ENCODE measurements around the gene ESYT1. TPM values are rescaled to one million over a fixed set of nuclear protein-coding genes. Genes with fewer than 3 reads are reported as not detected.

Gene ESYT1
- total and polyA plus RNA-seq, 10 of the 15 experiments (the other 5 are each of a cell fraction or from before 2014, with no cell fraction given), result 47.5 to 120 (median 87.1) TPM

- TF ChIP-seq MEF2A (IDR thresholded peaks at IDR 0.05; ENCODE audit: insufficient read depth, low read depth, low read length) (no peak), ZZZ3 (IDR thresholded peaks at IDR 0.05; ENCODE audit: control insufficient read depth, insufficient read length, low read depth) (no peak), MEF2B (IDR thresholded peaks at IDR 0.05; ENCODE audit: partially characterized antibody, poor library complexity, severe bottlenecking) (no peak), TAF1 (IDR thresholded peaks at IDR 0.05; ENCODE audit: borderline replicate concordance, low read depth, low read length) (peak; percentile 86), NR2C2 (IDR thresholded peaks at IDR 0.05; ENCODE audit: borderline replicate concordance, control insufficient read depth, insufficient read length, low read depth) (no peak), TCF7 (IDR thresholded peaks at IDR 0.05; ENCODE audit: borderline replicate concordance) (no peak), IRF5 (IDR thresholded peaks at IDR 0.05; ENCODE audit: borderline replicate concordance) (no peak), YY1 (IDR thresholded peaks at IDR 0.05; ENCODE audit: low read depth, low read length) (peak; percentile 96), NFYA (IDR thresholded peaks at IDR 0.05; ENCODE audit: borderline replicate concordance, low read depth, low read length) (no peak), POU2F2 (IDR thresholded peaks at IDR 0.05; ENCODE audit: borderline replicate concordance, low read depth, low read length) (peak; percentile 62; the same call in 1 of the 3 replicates), CREM (IDR thresholded peaks at IDR 0.05; ENCODE audit: low read depth) (no peak), NKRF (conservative IDR thresholded peaks at IDR 0.05) (no peak), EZH2 (IDR thresholded peaks at IDR 0.05; ENCODE audit: borderline replicate concordance, control insufficient read depth, low read depth, low read length) (no peak), ZNF384 (IDR thresholded peaks at IDR 0.05; ENCODE audit: borderline replicate concordance, low read depth, low read length) (no peak)
- TF ChIP-seq, protein P1, sequence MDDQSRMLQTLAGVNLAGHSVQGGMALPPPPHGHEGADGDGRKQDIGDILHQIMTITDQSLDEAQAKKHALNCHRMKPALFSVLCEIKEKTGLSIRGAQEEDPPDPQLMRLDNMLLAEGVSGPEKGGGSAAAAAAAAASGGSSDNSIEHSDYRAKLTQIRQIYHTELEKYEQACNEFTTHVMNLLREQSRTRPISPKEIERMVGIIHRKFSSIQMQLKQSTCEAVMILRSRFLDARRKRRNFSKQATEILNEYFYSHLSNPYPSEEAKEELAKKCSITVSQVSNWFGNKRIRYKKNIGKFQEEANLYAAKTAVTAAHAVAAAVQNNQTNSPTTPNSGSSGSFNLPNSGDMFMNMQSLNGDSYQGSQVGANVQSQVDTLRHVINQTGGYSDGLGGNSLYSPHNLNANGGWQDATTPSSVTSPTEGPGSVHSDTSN (IDR thresholded peaks at IDR 0.05; ENCODE audit: insufficient replicate concordance, low read depth, low read length), result no peak
These were observed 65.0 kb downstream of the ESYT1 start (continued) for GRCh38 chr12:56193025-56193578.

Other genes starting within 250 kb of the ESYT1 start
Only the 7 nearest of the 26 such genes appear.
- gene ERBB3, start 48.1 kb upstream of the ESYT1 start, total RNA-seq (2014; rRNA removed), result not detected in 2 replicates
- gene ERBB3, start 48.1 kb upstream of the ESYT1 start, total RNA-seq (2014; rRNA removed; fragmentation: Illumina TruSeq; extraction: Trizol), result 0.04 TPM in 1 of 2 replicates, not detected in the other
- 0.58 and 0.72 TPM in 2 replicates for gene ERBB3, start 48.1 kb upstream of the ESYT1 start, total RNA-seq (2021)
- gene ERBB3, start 48.1 kb upstream of the ESYT1 start, polyA plus RNA-seq (2011; rRNA removed), result not detected in 2 replicates
- gene ERBB3, start 48.1 kb upstream of the ESYT1 start, polyA plus RNA-seq (2014; fragmentation: Illumina TruSeq; extraction: Trizol), result 0.03 and 0.08 TPM in 2 replicates
- gene ERBB3, start 48.1 kb upstream of the ESYT1 start, polyA plus RNA-seq (2014; fragmentation: Nextera tagmentation; extraction: Ambion mirVana), result under 1 TPM in 1 of 2 experiments, not detected in 1; 0.08 TPM
- gene ERBB3, start 48.1 kb upstream of the ESYT1 start, polyA plus RNA-seq (2014; rRNA removed), result 0.03 and 0.04 TPM in 2 replicates
- not detected for gene ERBB3, start 48.1 kb upstream of the ESYT1 start, polyA plus RNA-seq (2016; fragmentation: Nextera tagmentation; extraction: Ambion mirVana)
- gene PA2G4, start 23.7 kb upstream of the ESYT1 start, total RNA-seq (2014; rRNA removed), result 355 and 400 TPM in 2 replicates
- gene PA2G4, start 23.7 kb upstream of the ESYT1 start, total RNA-seq (2014; rRNA removed; fragmentation: Illumina TruSeq; extraction: Trizol), result 410 and 430 TPM in 2 replicates
- 277 and 280 TPM in 2 replicates for gene PA2G4, start 23.7 kb upstream of the ESYT1 start, total RNA-seq (2021)
- 468 and 540 TPM in 2 replicates for gene PA2G4, start 23.7 kb upstream of the ESYT1 start, polyA plus RNA-seq (2011; rRNA removed)
- 491 and 563 TPM in 2 replicates for gene PA2G4, start 23.7 kb upstream of the ESYT1 start, polyA plus RNA-seq (2014; fragmentation: Illumina TruSeq; extraction: Trizol)
- gene PA2G4, start 23.7 kb upstream of the ESYT1 start, polyA plus RNA-seq (2014; fragmentation: Nextera tagmentation; extraction: Ambion mirVana), result 100 to 1,000 TPM; 148 to 215 TPM
- gene PA2G4, start 23.7 kb upstream of the ESYT1 start, polyA plus RNA-seq (2014; rRNA removed), result 383 and 415 TPM in 2 replicates
- gene PA2G4, start 23.7 kb upstream of the ESYT1 start, polyA plus RNA-seq (2016; fragmentation: Nextera tagmentation; extraction: Ambion mirVana), result 100 to 1,000 TPM; 498 to 514 TPM
- 6,008 and 6,605 TPM in 2 replicates for gene RPL41, start 11.6 kb upstream of the ESYT1 start, total RNA-seq (2014; rRNA removed)
- gene RPL41, start 11.6 kb upstream of the ESYT1 start, total RNA-seq (2014; rRNA removed; fragmentation: Illumina TruSeq; extraction: Trizol), result 7,047 and 7,337 TPM in 2 replicates
- gene RPL41, start 11.6 kb upstream of the ESYT1 start, total RNA-seq (2021), result 5,267 and 5,474 TPM in 2 replicates
- gene RPL41, start 11.6 kb upstream of the ESYT1 start, polyA plus RNA-seq (2011; rRNA removed), result 14,787 and 15,000 TPM in 2 replicates
- gene RPL41, start 11.6 kb upstream of the ESYT1 start, polyA plus RNA-seq (2014; fragmentation: Illumina TruSeq; extraction: Trizol), result 9,589 and 10,255 TPM in 2 replicates
- gene RPL41, start 11.6 kb upstream of the ESYT1 start, polyA plus RNA-seq (2014; fragmentation: Nextera tagmentation; extraction: Ambion mirVana), result over 10,000 TPM; 18,805 to 19,112 TPM
- 7,850 and 8,961 TPM in 2 replicates for gene RPL41, start 11.6 kb upstream of the ESYT1 start, polyA plus RNA-seq (2014; rRNA removed)
- gene RPL41, start 11.6 kb upstream of the ESYT1 start, polyA plus RNA-seq (2016; fragmentation: Nextera tagmentation; extraction: Ambion mirVana), result 1,000 to 10,000 TPM; 4,144 to 4,477 TPM
- gene ZC3H10, start 10.0 kb upstream of the ESYT1 start, total RNA-seq (2014; rRNA removed), result 4.2 and 4.4 TPM in 2 replicates
- gene ZC3H10, start 10.0 kb upstream of the ESYT1 start, total RNA-seq (2014; rRNA removed; fragmentation: Illumina TruSeq; extraction: Trizol), result 4.3 TPM in 2 replicates
- gene ZC3H10, start 10.0 kb upstream of the ESYT1 start, total RNA-seq (2021), result 6.4 and 7.0 TPM in 2 replicates
- gene ZC3H10, start 10.0 kb upstream of the ESYT1 start, polyA plus RNA-seq (2011; rRNA removed), result 1.3 and 1.8 TPM in 2 replicates
- 1.8 and 2.6 TPM in 2 replicates for gene ZC3H10, start 10.0 kb upstream of the ESYT1 start, polyA plus RNA-seq (2014; fragmentation: Illumina TruSeq; extraction: Trizol)
- gene ZC3H10, start 10.0 kb upstream of the ESYT1 start, polyA plus RNA-seq (2014; fragmentation: Nextera tagmentation; extraction: Ambion mirVana), result under 1 TPM; 0.56 to 0.75 TPM
- 3.2 and 4.0 TPM in 2 replicates for gene ZC3H10, start 10.0 kb upstream of the ESYT1 start, polyA plus RNA-seq (2014; rRNA removed)
- gene ZC3H10, start 10.0 kb upstream of the ESYT1 start, polyA plus RNA-seq (2016; fragmentation: Nextera tagmentation; extraction: Ambion mirVana), result 1 to 10 TPM; 3.3 to 4.2 TPM
- gene MYL6B, start 24.3 kb downstream of the ESYT1 start, total RNA-seq (2014; rRNA removed), result 79.1 and 83.8 TPM in 2 replicates
- gene MYL6B, start 24.3 kb downstream of the ESYT1 start, total RNA-seq (2014; rRNA removed; fragmentation: Illumina TruSeq; extraction: Trizol), result 100 and 119 TPM in 2 replicates
- 110 and 117 TPM in 2 replicates for gene MYL6B, start 24.3 kb downstream of the ESYT1 start, total RNA-seq (2021)
- 62.6 and 88.4 TPM in 2 replicates for gene MYL6B, start 24.3 kb downstream of the ESYT1 start, polyA plus RNA-seq (2011; rRNA removed)
- gene MYL6B, start 24.3 kb downstream of the ESYT1 start, polyA plus RNA-seq (2014; fragmentation: Illumina TruSeq; extraction: Trizol), result 24.0 and 75.5 TPM in 2 replicates
- 100 to 1,000 TPM; 117 to 153 TPM for gene MYL6B, start 24.3 kb downstream of the ESYT1 start, polyA plus RNA-seq (2014; fragmentation: Nextera tagmentation; extraction: Ambion mirVana)
- gene MYL6B, start 24.3 kb downstream of the ESYT1 start, polyA plus RNA-seq (2014; rRNA removed), result 108 and 118 TPM in 2 replicates
- gene MYL6B, start 24.3 kb downstream of the ESYT1 start, polyA plus RNA-seq (2016; fragmentation: Nextera tagmentation; extraction: Ambion mirVana), result 100 to 1,000 TPM; 109 to 131 TPM
- gene MYL6, start 30.1 kb downstream of the ESYT1 start, total RNA-seq (2014; rRNA removed), result 1,128 and 1,250 TPM in 2 replicates
- gene MYL6, start 30.1 kb downstream of the ESYT1 start, total RNA-seq (2014; rRNA removed; fragmentation: Illumina TruSeq; extraction: Trizol), result 1,571 and 1,613 TPM in 2 replicates
- gene MYL6, start 30.1 kb downstream of the ESYT1 start, total RNA-seq (2021), result 1,000 and 1,003 TPM in 2 replicates
- 2,085 and 2,088 TPM in 2 replicates for gene MYL6, start 30.1 kb downstream of the ESYT1 start, polyA plus RNA-seq (2011; rRNA removed)
- gene MYL6, start 30.1 kb downstream of the ESYT1 start, polyA plus RNA-seq (2014; fragmentation: Illumina TruSeq; extraction: Trizol), result 1,228 and 1,402 TPM in 2 replicates
- gene MYL6, start 30.1 kb downstream of the ESYT1 start, polyA plus RNA-seq (2014; fragmentation: Nextera tagmentation; extraction: Ambion mirVana), result 1,000 to 10,000 TPM; 3,206 to 4,116 TPM
- 1,169 and 1,187 TPM in 2 replicates for gene MYL6, start 30.1 kb downstream of the ESYT1 start, polyA plus RNA-seq (2014; rRNA removed)
- 1,000 to 10,000 TPM; 2,172 to 2,412 TPM for gene MYL6, start 30.1 kb downstream of the ESYT1 start, polyA plus RNA-seq (2016; fragmentation: Nextera tagmentation; extraction: Ambion mirVana)
- 24.9 and 25.2 TPM in 2 replicates for gene SMARCC2, start 61.2 kb downstream of the ESYT1 start, total RNA-seq (2014; rRNA removed)
- gene SMARCC2, start 61.2 kb downstream of the ESYT1 start, total RNA-seq (2014; rRNA removed; fragmentation: Illumina TruSeq; extraction: Trizol), result 26.6 and 31.8 TPM in 2 replicates
- 67.1 and 68.6 TPM in 2 replicates for gene SMARCC2, start 61.2 kb downstream of the ESYT1 start, total RNA-seq (2021)
- 50.2 and 52.9 TPM in 2 replicates for gene SMARCC2, start 61.2 kb downstream of the ESYT1 start, polyA plus RNA-seq (2011; rRNA removed)
- 59.6 and 61.1 TPM in 2 replicates for gene SMARCC2, start 61.2 kb downstream of the ESYT1 start, polyA plus RNA-seq (2014; fragmentation: Illumina TruSeq; extraction: Trizol)
- gene SMARCC2, start 61.2 kb downstream of the ESYT1 start, polyA plus RNA-seq (2014; fragmentation: Nextera tagmentation; extraction: Ambion mirVana), result 10 to 100 TPM; 13.6 to 27.8 TPM
- gene SMARCC2, start 61.2 kb downstream of the ESYT1 start, polyA plus RNA-seq (2014; rRNA removed), result 31.7 and 38.3 TPM in 2 replicates
- gene SMARCC2, start 61.2 kb downstream of the ESYT1 start, polyA plus RNA-seq (2016; fragmentation: Nextera tagmentation; extraction: Ambion mirVana), result 10 to 100 TPM; 60.8 to 71.2 TPM